Activated CD4-positive, alpha-beta T cell treated with anti-CD3 and anti-CD28 coated beads for 4 hours (primary cell): Measurements from ENCODE around the gene STOX2.
"Not testable (repeated sequence)": the region's sequence is repeated elsewhere in the genome, so short reads cannot be mapped to it uniquely, and the experiment has no call there.

Experiments used
- DNase-seq, 2 donors: peaks; one replicate each; pipeline ENCODE4 v3.0.0-alpha.2; 2020

STOX2 gene

DNA sequence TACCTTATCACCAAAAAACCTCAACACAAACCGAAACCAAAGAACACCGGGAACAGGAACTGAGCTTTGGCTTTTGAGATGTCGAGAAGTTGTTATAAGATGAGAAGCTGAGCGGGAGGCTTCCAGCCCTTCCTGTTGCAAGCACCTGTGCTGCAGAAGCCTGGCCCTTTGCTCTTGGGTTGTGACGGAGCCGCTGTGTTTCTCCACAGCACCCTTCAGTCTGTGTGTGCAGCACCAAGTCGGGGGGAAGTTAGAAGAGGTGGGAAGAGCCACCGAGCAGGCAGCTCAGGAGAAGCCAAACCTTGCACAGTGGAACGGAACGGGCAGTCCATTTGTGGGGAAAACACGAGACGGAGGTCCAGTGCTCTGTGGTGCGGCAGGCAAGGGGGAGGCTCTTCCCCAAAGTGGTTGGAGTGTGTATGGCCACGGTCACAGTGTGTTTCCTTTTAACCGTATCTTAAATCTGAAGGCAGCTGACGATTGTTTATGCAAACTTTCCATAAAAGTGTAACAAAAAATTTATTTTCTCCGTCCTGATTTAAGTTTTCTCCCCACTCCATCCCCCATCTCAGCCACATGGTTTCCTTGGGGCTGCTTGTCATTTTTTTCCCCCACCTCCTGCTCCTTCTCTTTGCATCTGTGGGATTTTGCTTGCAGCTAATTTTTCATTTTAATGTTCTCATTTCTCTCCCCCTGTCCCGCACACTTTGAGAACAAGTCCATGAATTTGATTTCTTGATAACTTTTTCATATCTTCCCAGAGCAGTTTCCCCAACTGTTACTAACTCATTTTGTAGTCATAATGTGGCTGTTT is 123.7 kb downstream of the STOX2 start:
- DNase-seq, result no peak

DNA sequence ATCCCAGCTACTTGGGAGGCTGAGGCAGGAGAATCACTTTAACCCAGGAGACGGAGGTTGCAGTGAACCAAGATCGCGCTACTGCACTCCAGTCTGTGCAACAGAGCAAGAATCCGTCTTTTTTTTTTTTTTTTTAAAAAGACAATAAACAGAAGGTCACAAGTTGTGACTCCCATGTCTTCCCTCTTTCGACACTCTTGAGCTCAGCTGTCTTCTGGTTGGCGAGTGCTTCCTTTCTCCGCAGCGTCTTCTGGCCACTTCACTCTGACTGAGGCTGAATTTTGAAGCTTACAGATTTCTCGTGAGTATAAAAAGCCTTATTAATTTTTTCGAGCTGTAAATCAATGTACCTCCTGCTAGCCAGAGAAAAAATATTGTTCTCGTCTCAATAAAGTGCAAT is 124.9 kb downstream of the STOX2 start:
- DNase-seq, result no peak

DNA sequence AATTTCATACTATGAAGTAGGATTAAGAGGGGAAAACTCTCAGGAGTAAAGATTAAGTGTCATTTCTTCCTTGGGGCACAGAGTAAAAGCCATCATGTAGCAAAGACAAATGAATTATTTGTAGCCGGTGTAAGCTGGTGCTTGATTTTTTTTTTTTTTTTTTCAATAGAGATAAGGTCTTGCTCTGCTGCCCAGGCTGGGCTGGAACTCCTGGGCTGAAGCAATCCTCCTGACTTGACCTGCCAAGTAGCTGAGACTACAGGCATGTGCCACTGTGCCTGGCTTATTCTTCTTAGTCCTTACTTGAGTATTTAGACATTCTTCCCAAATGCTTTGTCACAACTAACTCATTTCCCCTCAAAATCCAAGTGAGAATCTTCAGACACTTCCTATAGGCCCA is 125.7 kb downstream of the STOX2 start:
- no peak for DNase-seq

DNA sequence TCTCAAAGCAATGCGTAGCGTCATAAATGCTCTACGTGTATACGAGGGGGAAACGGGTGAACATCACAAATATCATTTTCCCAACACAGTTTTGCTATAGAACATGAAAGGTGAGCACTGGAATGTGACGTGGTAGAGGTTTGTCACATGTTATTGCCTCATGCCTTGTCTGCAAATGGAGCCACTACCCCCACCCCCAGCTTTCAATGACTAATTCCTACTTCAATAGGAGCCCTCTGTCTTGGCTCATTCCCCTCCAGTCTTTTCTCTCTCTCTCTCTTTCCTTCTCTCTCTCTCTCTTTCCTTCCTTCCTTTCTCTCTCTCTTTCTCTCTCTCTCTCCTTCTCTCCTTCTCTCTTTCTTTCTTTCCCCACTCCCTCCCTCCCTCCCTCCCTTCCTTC is 127.0 kb downstream of the STOX2 start:
- no peak for DNase-seq

DNA sequence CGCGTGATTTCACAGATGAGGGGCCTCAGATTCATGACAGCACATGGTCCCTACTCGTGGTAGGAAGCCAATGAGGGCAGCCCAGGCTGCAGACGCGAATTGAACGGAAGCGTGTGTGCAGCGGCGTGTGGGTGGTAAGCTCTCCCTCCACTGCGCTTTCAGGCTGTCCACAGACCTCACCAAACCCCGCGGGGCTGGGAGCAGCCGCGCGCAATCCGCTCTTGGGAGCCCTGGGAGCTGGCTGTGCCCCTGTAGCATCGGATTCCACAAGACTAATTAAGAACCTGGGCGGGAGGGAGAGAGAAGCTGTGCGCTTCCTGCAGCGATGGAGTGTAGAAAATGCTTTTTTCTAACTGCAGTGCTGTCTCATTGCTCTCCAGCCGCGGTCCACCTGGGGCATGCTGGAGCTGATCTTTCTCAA is 134.9 kb downstream of the STOX2 start:
- DNase-seq, result no peak

DNA sequence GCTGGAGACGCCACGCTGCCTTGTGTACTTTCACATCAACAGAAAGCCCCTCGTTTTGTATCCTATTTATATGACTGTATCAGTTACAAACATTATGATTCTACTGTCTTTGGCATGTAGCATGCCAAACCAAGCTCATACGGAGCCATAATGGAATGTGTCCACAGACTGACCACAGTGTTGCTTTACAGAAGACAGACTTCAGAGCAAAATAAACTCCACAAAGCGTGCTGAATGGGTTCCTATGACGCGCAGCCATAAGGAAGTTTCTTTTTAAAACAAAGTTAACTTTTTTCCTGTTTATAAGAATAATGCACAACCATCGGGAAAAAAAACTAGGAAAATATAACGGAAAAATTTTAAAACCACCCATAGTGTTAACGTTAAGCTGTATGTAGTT is 136.0 kb downstream of the STOX2 start:
- DNase-seq, result no peak

DNA sequence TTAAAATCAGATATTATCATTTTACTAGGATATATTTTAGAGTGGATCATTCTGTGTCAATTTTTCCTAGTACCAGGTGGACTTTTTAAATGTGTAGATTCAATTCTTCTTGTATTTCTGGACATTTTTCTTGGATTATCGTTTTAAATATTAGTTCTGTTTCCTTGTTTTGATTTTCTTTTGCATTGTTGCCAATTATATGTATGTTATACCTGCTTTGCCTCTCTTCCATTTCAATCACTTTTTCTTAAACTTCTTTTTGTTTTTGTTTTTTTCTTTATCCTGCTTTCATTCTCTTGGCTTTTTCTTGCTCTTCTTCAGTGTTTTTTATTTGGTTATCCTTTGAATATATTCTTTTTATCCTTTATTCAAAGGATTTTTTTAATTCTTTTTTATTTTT is 141.0 kb downstream of the STOX2 start:
- DNase-seq, result no peak

DNA sequence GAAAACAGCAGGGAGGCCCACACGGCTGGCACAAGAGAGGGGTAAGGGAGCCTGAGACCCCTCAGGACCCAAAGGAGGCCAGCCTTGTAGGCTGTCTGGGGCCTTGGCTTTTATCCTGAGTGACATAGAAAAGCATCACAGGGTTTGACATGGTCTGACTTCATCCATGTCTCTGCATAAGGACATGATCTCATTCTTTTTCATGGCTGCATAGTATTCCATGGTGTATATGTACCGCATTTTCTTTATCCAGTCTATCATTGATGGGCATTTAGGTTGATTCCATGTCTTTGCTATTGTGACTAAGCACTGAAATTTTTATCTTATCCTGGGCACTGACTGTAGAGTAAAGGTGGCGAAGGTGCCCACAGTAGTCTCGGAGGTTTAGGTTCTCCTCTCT is 146.2 kb downstream of the STOX2 start:
- not testable (repeated sequence) for DNase-seq

DNA sequence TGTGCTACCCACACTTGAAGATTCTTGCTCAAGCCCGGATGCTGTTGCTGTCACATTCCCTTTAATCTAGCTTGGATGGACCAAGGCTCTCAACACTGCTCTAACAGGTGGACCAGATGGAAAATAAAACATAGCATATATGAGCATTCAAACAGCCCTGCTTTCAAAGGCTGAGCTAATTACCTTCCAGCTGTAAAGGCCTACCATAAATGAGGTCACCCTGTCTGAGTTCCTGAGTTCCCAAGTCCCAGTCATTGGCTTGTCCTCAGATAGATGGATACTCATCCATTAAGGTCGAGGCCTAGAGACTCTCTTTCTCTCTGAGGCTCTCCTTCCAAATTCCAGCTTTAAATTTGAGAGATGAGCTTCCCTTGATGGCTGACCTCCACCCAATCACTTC is 147.5 kb downstream of the STOX2 start:
- no peak for DNase-seq

DNA sequence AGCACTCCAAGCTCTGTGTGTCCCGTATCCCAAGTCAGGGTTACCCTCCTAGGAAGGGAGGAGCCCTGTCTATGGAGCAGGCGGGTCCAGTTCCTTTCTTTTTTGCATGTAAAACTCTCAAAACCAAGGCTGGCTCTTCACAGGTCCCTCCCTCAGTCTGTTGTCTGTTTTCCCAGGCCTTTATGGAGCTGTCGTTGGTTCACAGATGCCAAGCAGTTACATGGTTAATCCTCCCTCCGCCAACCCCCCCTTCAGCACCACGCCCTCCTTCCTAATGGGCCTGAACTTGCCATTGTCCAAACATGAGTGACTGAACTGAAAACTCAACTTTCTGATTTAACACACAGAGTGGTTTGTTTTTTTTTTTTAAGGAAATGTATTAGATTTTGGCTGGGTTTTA is 148.3 kb downstream of the STOX2 start:
- DNase-seq, result no peak

DNA sequence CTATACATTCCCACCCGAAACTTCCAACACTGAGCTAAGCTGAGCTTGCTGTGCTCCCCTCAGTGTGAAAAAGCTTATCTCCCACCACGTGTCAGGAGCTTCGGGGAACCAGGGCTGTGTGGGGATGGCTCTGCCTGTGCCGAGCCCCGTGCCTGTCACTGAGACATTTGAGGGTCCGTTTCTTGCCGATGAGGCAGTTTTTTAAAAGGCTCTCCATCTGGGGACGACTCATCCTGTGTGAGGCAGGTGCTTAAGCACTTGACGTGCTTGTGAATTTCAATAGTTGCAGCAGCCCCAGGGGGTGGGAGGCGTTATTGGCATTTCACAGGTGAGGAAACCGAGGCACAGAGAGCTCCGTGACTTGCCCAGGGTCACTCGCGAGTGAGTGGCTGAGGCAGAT is 151.8 kb downstream of the STOX2 start:
- DNase-seq, result no peak

DNA sequence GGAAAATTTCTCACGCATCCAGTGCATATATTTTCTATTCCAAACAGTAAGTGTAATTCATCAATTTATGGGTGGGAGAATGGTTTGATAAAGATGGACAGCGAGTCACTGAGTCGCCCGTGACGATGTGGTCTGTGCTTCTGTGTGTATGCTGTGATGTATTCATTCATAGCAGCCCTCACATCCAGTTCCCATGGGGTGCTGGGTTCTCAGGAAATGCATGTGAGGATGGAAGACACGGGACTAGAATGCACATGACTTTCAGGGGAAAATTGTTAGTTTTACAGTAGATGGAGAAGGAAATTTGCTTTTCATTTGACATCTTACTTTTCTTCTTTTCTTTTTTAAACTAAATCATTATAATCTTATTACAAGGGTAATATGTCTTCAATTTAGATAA is 152.9 kb downstream of the STOX2 start:
- DNase-seq, result no peak

DNA sequence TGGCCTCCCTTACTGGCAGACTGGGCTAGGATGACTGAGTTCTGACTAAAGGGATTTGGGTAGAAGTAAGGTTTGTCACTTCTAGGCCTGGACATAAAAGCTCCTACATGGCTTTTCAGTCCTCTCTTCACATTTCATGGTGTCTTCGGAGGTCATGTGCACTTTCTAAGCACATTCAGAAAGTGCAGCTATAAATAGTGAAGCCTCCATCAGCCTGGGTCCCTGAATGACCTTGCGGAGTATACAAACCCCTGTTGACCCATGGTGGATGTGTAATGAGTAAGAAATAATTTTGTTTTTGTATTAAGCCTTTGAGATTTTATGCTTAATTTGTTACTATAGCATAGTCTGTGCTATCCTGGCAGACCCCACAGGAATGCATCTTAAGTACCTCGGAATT is 154.0 kb downstream of the STOX2 start:
- DNase-seq, result no peak

DNA sequence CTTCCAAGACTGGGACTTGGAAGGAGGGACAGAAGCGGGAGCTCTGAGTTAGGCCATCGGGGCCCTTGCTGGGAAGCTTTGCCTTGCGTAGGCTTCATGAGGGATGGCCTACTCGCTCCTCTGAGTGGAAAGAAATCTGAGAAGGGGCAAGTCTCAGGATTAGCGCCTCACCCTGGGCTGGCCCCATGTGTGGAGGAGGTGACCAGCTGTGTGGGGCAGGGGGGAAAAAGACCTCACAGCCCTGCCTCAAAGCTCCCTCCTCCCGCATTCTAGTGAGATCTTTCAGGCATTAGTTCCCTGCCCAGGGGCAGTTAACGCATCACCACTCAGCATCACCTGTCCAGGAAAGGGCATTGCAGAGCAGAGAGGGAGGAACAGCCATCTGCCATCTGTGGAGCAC is 156.5 kb downstream of the STOX2 start:
- no peak for DNase-seq

DNA sequence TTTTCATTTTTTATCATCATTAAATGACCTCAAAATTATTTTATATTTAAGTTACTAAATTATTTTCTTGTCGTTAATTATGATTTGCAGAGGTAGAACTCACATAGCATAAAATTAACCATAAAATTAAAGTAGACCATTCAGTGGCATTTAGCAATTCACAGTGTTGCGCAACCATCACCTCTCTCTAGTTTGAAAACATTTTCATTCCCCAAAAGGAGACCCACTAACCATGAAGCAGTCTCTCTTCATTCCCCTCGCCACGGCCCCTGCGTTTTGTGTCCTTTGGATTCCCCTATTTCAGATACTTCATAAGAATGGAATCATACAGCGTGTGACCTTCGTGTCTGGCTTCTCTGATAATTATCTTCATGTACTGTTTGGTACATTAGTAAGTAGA is 157.7 kb downstream of the STOX2 start:
- DNase-seq, result no peak

DNA sequence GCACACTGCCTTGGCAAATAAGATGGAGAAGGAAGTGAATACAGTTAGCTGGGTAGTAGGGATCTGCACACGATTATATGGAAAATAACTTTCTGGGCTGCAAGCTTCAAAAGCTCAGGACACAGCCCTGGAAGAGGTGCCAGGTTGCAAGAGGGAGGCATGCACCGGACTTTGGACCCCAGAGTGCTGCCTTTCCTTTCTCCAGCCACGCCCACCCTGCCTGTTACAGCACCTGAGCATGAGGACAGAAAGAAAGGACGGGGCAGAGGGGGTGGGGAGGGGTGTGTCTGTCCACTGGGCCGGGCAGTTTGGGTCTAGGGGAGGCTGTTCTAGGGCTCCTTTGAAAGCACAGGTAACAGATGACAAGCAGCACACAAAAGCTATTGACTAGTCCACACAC is 159.8 kb downstream of the STOX2 start:
- DNase-seq, result no peak

DNA sequence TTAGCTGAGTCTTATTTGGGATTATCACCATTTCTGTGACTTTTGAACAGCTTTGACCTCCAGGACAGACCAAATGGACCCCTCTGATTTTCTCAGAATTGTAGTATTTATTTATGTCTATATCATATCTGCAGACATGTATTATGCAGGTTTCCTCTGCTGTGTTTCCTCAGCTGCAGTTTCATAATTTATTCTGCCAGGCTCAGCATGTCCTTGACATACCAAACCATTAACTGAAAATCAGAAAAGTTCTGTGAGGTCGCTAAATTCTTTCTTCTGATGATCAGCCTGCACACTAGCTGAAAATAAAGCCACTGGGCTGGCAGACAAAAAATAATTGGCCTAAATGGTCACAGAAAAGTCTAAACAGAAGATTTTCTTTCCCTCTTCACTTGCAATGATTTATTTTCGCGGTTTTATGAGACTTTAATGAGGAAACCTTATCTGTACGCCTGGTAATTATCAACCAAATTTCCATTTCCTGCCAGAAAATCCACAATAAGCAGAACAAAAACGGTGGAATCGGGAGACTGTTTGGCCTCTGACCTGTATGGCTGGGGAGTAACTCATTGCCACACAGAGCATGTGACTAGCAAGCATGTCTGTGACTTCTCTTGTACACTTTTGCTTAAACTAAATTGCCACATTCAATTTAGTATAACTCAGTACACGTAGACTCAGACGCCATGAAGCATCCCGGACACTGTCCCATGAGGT is 161.6 kb downstream of the STOX2 start:
- no peak for DNase-seq

DNA sequence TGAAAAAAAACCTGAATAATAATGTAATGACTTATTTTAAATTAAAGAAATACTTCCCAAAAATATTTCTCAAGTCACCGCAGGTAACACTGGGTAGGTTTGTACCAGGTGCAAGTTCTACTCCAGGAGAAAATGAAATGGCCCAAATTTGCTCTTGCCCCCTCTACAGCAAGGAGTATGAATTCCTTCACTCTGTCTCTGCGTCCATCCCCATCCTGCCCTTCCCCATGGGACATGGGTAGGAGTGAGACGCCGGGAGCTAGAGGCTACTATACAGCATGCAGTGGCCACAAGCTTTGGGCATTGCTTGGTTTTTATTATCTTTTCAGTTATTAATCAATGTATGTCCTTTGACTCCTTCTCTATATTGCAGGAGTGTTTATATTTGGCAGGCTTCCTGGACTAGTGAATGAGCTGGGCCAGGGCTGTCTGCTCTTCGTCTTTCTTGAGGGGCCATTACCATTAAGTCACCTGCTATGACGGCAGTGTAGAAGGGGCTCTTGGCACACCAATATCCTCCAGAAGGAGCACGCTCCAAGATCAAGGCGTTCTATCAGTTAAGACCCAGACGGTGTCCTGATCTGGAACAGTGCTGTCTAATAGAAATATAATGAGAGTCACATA is 162.9 kb downstream of the STOX2 start:
- DNase-seq, result no peak
